ENCODE data around the gene SPSB1. TPM values are rescaled to one million over a fixed set of nuclear protein-coding genes. Genes with fewer than 3 reads are reported as not detected.

SPSB1 gene
- total and polyA plus RNA-seq, 10 of the 15 experiments (the other 5 are each of a cell fraction or from before 2014, with no cell fraction given) = 0.02 to 2.0 (median 0.90) TPM; not detected in 1

- TF ChIP-seq PBX3 (IDR thresholded peaks at IDR 0.05; ENCODE audit: insufficient replicate concordance, low read depth, low read length) (no peak), ELK1 (IDR thresholded peaks at IDR 0.05; ENCODE audit: low read depth, low read length) (no peak), CEBPB (IDR thresholded peaks at IDR 0.05; ENCODE audit: borderline replicate concordance in 1 of 2, low read depth in 2 of 2, low read length in 2 of 2) (no peak), SREBF2 (IDR thresholded peaks at IDR 0.05; ENCODE audit: low read length) (no peak), BCL3 (IDR thresholded peaks at IDR 0.05; ENCODE audit: borderline replicate concordance, insufficient read depth, low read depth, low read length, poor library complexity, severe bottlenecking) (no peak), ZNF274 (IDR thresholded peaks at IDR 0.05; ENCODE audit: insufficient read depth, insufficient read length) (no peak), E2F8 (IDR thresholded peaks at IDR 0.05; ENCODE audit: low read depth, partially characterized antibody) (no peak), SKIL (IDR thresholded peaks at IDR 0.05; ENCODE audit: low read depth, poor library complexity, severe bottlenecking) (no peak)
These were observed 73.6 kb downstream of the SPSB1 start (continued) for GRCh38 chr1:9366298-9366697.

Data from GM12878 (cell line).